GM12878 (cell line): ENCODE measurements around the gene CD207. TPM values are rescaled to one million over a fixed set of nuclear protein-coding genes. Genes with fewer than 3 reads are reported as not detected.

ENCODE experiments used
- ATAC-seq: fragments of 200-7000 bp; cut with Tn5 transposase; 3 replicates; pipeline ENCODE4 v1.9.1; 2020; ENCODE audit warnings: mild to moderate bottlenecking, moderate library complexity
- BruUV-seq: library from RNA; stranded (reverse); fragments of 400-500 nt; replicated peaks from 2 replicates; lab custom pipeline; 2021; lab: Mats Ljungman, UMichigan
- CTCF ChIA-PET: fragments of 300-600 bp; sonication (Branson Sonifier 250); formaldehyde crosslinking; extraction: SDS; loops from one replicate; lab custom pipeline; 2021; ENCODE audit warnings: inconsistent platforms; lab: Yijun Ruan, JAX
- POLR2A ChIA-PET: fragments of 350-600 bp; formaldehyde crosslinking; extraction: SDS; loops from one replicate; lab custom pipeline; 2021; ENCODE audit warnings: inconsistent platforms; lab: Charles Lee
- RAD21 ChIA-PET: fragments of 300-600 bp; sonication (Branson Sonifier 250); formaldehyde crosslinking; loops from one replicate; lab custom pipeline; 2023; ENCODE audit warnings: antibody characterized with exemption; ENCODE audit not compliant: unreplicated experiment; lab: Charles Lee
- SMC1A ChIA-PET: fragments of 300-600 bp; sonication (Branson Sonifier 250); formaldehyde crosslinking; loops from one replicate; lab custom pipeline; 2023; ENCODE audit not compliant: unreplicated experiment, uncharacterized antibody; lab: Charles Lee
- DNase-seq: peaks from one replicate; pipeline ENCODE4 v3.0.0-alpha.2; 2011; ENCODE audit warnings: low read depth, low spot score
- FAIRE-seq: peaks from 3 replicates; lab custom pipeline; 2011; peaks lifted over from hg19 to GRCh38; lab: Jason Lieb, UNC
- H2AFZ ChIP-seq: 2 replicates; pipeline ENCODE4 v1.6.0; 2011; ENCODE audit warnings: low read depth, low read length, control low read depth; ENCODE audit not compliant: control insufficient read depth
- H3K27ac ChIP-seq: 2 replicates; pipeline ENCODE4 v1.5.1; 2011; ENCODE audit warnings: control low read depth; ENCODE audit not compliant: control insufficient read depth, insufficient read depth
- H3K27me3 ChIP-seq, 2 experiments: replicated peaks in 1 of 2; 2 replicates each; pipeline versions ENCODE4 v1.6.0 to v1.6.1; 2011; ENCODE audit warnings: low read length in 1 of 2; ENCODE audit not compliant: control insufficient read depth in 2 of 2, insufficient read depth in 2 of 2
- H3K36me3 ChIP-seq, 2 experiments: 2 replicates each; pipeline ENCODE4 v1.5.1; 2011; ENCODE audit warnings: low read length in 1 of 2; ENCODE audit not compliant: control insufficient read depth in 2 of 2, insufficient read depth in 2 of 2
- H3K4me1 ChIP-seq: 2 replicates; pipeline ENCODE4 v1.6.1; 2011; ENCODE audit warnings: mild to moderate bottlenecking, low read length, moderate library complexity, mixed read lengths; ENCODE audit not compliant: control insufficient read depth, insufficient read depth
- H3K4me2 ChIP-seq: 2 replicates; pipeline ENCODE4 v1.6.0; 2011; ENCODE audit warnings: control low read depth; ENCODE audit not compliant: control insufficient read depth, insufficient read depth
- H3K4me3 ChIP-seq: fragments of 200-600 bp; sonication (generic); 2 replicates; pipeline ENCODE4 v1.5.1; 2016
- H3K79me2 ChIP-seq: 2 replicates; pipeline ENCODE4 v1.6.0; 2011; ENCODE audit warnings: low read length; ENCODE audit not compliant: control insufficient read depth, insufficient read depth
- H3K9ac ChIP-seq: 2 replicates; pipeline ENCODE4 v1.8.0; 2011; ENCODE audit warnings: low read length, control low read depth, mixed read lengths; ENCODE audit not compliant: control insufficient read depth, insufficient read depth
- H3K9me3 ChIP-seq: replicated peaks from 3 replicates; pipeline ENCODE4 v1.5.1; 2011; ENCODE audit warnings: mild to moderate bottlenecking, low read length; ENCODE audit not compliant: control insufficient read depth, insufficient read depth
- H4K20me1 ChIP-seq: 2 replicates; pipeline ENCODE4 v1.6.0; 2011; ENCODE audit not compliant: control insufficient read depth, insufficient read depth
- CBFB ChIP-seq: IDR thresholded peaks from 2 replicates; pipeline ENCODE4 v1.6.1; 2016; ENCODE audit warnings: antibody characterized with exemption, low read depth
- CHD4 ChIP-seq: fragments of 200-600 bp; sonication (generic); IDR thresholded peaks from 2 replicates; pipeline ENCODE4 v1.6.1; 2016; ENCODE audit warnings: mild to moderate bottlenecking
- CTCF ChIP-seq, 3 experiments: IDR thresholded peaks in 2 of 3; conservative IDR thresholded peaks in 1 of 3; 2 replicates each; pipeline ENCODE4 v1.5.1; 2011; ENCODE audit warnings: low read depth in 3 of 3, low read length in 3 of 3, mild to moderate bottlenecking in 3 of 3, control low read depth in 2 of 3, moderate library complexity in 2 of 3, inconsistent platforms in 1 of 3, mixed read lengths in 1 of 3; ENCODE audit not compliant: control insufficient read depth in 2 of 3, insufficient read depth in 1 of 3; ENCODE audit errors: extremely low read depth in 1 of 3
- ELK1 ChIP-seq: IDR thresholded peaks from 2 replicates; pipeline ENCODE4 v1.6.1; 2012; ENCODE audit warnings: low read depth, low read length, improper control_type of control experiment
- GABPA ChIP-seq: IDR thresholded peaks from 2 replicates; pipeline ENCODE4 v1.6.1; 2014; ENCODE audit warnings: antibody characterized with exemption, low read depth, mild to moderate bottlenecking, inconsistent platforms
- HDAC6 ChIP-seq: fragments of 200-600 bp; sonication (generic); IDR thresholded peaks from one replicate; pipeline ENCODE4 v1.8.0; 2017; ENCODE audit warnings: antibody characterized with exemption; ENCODE audit not compliant: unreplicated experiment
- NFYA ChIP-seq: IDR thresholded peaks from 2 replicates; pipeline ENCODE4 v1.6.1; 2011; ENCODE audit warnings: low read depth, mild to moderate bottlenecking, low read length, improper control_type of control experiment, borderline replicate concordance
- NR2C2 ChIP-seq: IDR thresholded peaks from 2 replicates; pipeline ENCODE4 v1.6.1; 2011; ENCODE audit warnings: borderline replicate concordance, low read depth; ENCODE audit not compliant: control insufficient read depth, insufficient read length
- PML ChIP-seq: IDR thresholded peaks from 2 replicates; pipeline ENCODE4 v1.6.1; 2012; ENCODE audit warnings: low read length, inconsistent platforms
- RB1 ChIP-seq: fragments of 450-650 bp; formaldehyde crosslinking; IDR thresholded peaks from 2 replicates; pipeline ENCODE4 v1.6.1; 2017; ENCODE audit warnings: mild to moderate bottlenecking, borderline replicate concordance
- SMARCA5 ChIP-seq: fragments of 450-650 bp; IDR thresholded peaks from 2 replicates; pipeline ENCODE4 v1.6.1; 2017; ENCODE audit warnings: mild to moderate bottlenecking
- TCF7 ChIP-seq: IDR thresholded peaks from 2 replicates; pipeline ENCODE4 v1.6.1; 2014; ENCODE audit warnings: antibody characterized with exemption, borderline replicate concordance
- USF1 ChIP-seq: IDR thresholded peaks from 2 replicates; pipeline ENCODE4 v1.6.1; 2011; ENCODE audit warnings: borderline replicate concordance, low read depth, mild to moderate bottlenecking, moderate library complexity, mixed read lengths, low read length; ENCODE audit not compliant: insufficient read depth; ENCODE audit errors: extremely low read length
- USF2 ChIP-seq: IDR thresholded peaks from 2 replicates; pipeline ENCODE4 v1.6.1; 2011; ENCODE audit warnings: low read depth, low read length, improper control_type of control experiment, borderline replicate concordance
- WRNIP1 ChIP-seq: IDR thresholded peaks from 2 replicates; pipeline ENCODE4 v1.6.1; 2011; ENCODE audit warnings: low read depth, low read length, improper control_type of control experiment, borderline replicate concordance
- ZNF24 ChIP-seq: fragments of 450-650 bp; IDR thresholded peaks from 2 replicates; pipeline ENCODE4 v1.6.1; 2017; ENCODE audit warnings: antibody characterized with exemption, mild to moderate bottlenecking
- ZNF274 ChIP-seq: IDR thresholded peaks from one replicate; pipeline ENCODE4 v1.8.0; 2011; ENCODE audit not compliant: insufficient read length, insufficient read depth
- WGBS: methylation state at CpG from one replicate; pipeline ENCODE4 v1.1.6; 2016; ENCODE audit warnings: low lambda C conversion rate; ENCODE audit not compliant: insufficient replicate concordance, insufficient coverage; ENCODE audit errors: missing lambda C conversion rate; 5-methylcytosine and 5-hydroxymethylcytosine counted together
- in situ Hi-C: fragments of 300-500 bp; cut with MboI; formaldehyde crosslinking; loops from 9 replicates; pipeline ENCODE4 v1.14.3; 2018; ENCODE audit warnings: mixed read lengths
- intact Hi-C: fragments of 100-400 bp; cut with micrococcal nuclease; formaldehyde crosslinking; loops from one replicate; pipeline ENCODE4 v1.14.2; 2022; ENCODE audit not compliant: unreplicated experiment
- polyA plus RNA-seq, 11 experiments: library from polyadenylated mRNA; depleted of rRNA in 4 of 11; unstranded in 6 of 11; stranded (reverse) in 5 of 11; fragments of >200 nt; fragmentation: Nextera tagmentation in 4 of 11; fragmentation: Illumina TruSeq in 1 of 11; extraction: Ambion mirVana in 4 of 11; extraction: Trizol in 1 of 11; gene quantifications; 1 replicate in 1 of 11; 2 replicates in 10 of 11; pipeline versions ENCODE4 v1.2.1 to v1.2.3, GENCODE V29; 2011 to 2016; ENCODE audit warnings: inconsistent platforms in 2 of 11, missing spikeins in 2 of 11, low read depth in 1 of 11
- total RNA-seq, 4 experiments: library from RNA; depleted of rRNA in 3 of 4; stranded (reverse); fragments of >200 nt in 3 of 4; fragmentation: Illumina TruSeq in 1 of 4; extraction: Trizol in 1 of 4; gene quantifications; 2 replicates each; pipeline versions ENCODE4 v1.2.1 to v1.2.3, GENCODE V29; 2013 to 2021
- TF ChIP-seq, protein P1 (sequence below): fragments of 450-650 bp; conservative IDR thresholded peaks from 2 replicates; pipeline ENCODE4 v1.6.1; 2017; ENCODE audit warnings: mild to moderate bottlenecking, moderate library complexity

The CD207 gene
- total and polyA plus RNA-seq, 10 of the 15 experiments (the other 5 are each of a cell fraction or from before 2014, with no cell fraction given), result not detected

GRCh38 chr2:70855667-70856066 is 20.1 kb upstream of the CD207 start (continued):
- TF ChIP-seq TCF7, result no peak
- TF ChIP-seq ZNF274, result no peak
- no peak for TF ChIP-seq GABPA
- no peak for TF ChIP-seq CBFB
- no peak for TF ChIP-seq SMARCA5
- TF ChIP-seq, protein P1, sequence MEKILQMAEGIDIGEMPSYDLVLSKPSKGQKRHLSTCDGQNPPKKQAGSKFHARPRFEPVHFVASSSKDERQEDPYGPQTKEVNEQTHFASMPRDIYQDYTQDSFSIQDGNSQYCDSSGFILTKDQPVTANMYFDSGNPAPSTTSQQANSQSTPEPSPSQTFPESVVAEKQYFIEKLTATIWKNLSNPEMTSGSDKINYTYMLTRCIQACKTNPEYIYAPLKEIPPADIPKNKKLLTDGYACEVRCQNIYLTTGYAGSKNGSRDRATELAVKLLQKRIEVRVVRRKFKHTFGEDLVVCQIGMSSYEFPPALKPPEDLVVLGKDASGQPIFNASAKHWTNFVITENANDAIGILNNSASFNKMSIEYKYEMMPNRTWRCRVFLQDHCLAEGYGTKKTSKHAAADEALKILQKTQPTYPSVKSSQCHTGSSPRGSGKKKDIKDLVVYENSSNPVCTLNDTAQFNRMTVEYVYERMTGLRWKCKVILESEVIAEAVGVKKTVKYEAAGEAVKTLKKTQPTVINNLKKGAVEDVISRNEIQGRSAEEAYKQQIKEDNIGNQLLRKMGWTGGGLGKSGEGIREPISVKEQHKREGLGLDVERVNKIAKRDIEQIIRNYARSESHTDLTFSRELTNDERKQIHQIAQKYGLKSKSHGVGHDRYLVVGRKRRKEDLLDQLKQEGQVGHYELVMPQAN, result no peak
- no peak for TF ChIP-seq RB1
- no peak for TF ChIP-seq WRNIP1
- TF ChIP-seq, all 136 proteins: peak for 0

GRCh38 chr2:70854411-70854810 is 18.8 kb upstream of the CD207 start:
- no peak overlapping the region for H2AFZ ChIP-seq
- RAD21 ChIA-PET, result no interaction called here
- CTCF ChIA-PET, result no interaction called here
- BruUV-seq, result no TSS peak
- no peaks in the 10 kb centered on the region; a peak in 1 of 4 replicates for H3K27me3 ChIP-seq
- intact Hi-C loops, result no loop called here
- no peaks in the 10 kb centered on the region for H3K9me3 ChIP-seq
- in situ Hi-C loops, result no loop called here
- ATAC-seq, result no peak
- FAIRE-seq, result no peak
- no peak overlapping the region for H3K4me3 ChIP-seq
- H3K79me2 ChIP-seq, result no peaks in the 10 kb centered on the region
- POLR2A ChIA-PET, result no interaction called here
- SMC1A ChIA-PET, result no interaction called here
- H3K36me3 ChIP-seq, result no peaks in the 10 kb centered on the region
- TF ChIP-seq CTCF (IDR thresholded peaks at IDR 0.05 in 2 of 3, conservative IDR thresholded peaks at IDR 0.05 in 1 of 3; ENCODE audit: control insufficient read depth in 2 of 3, extremely low read depth in 1 of 3, insufficient read depth in 1 of 3, low read depth in 3 of 3, low read length in 3 of 3) (no peak), ELK1 (no peak), CHD4 (no peak), USF1 (no peak), NFYA (no peak), NR2C2 (no peak), USF2 (no peak), PML (no peak), HDAC6 (no peak), ZNF24 (no peak)
- no peak for DNase-seq
- H3K9ac ChIP-seq, result no peak overlapping the region
- H3K4me1 ChIP-seq, result peaks cover 9% of the 10 kb centered on the region
- H3K27ac ChIP-seq, result no peak overlapping the region
- H4K20me1 ChIP-seq, result no peaks in the 10 kb centered on the region
- H3K4me2 ChIP-seq, result no peak overlapping the region
- 48% methylated on average over 4 of the region's 4 CpGs for WGBS
